ENCODE results near the gene PACSIN3.

- no peak for TF ChIP-seq EZH2 (IDR thresholded peaks at IDR 0.05; ENCODE audit: borderline replicate concordance, low read length)
- TF ChIP-seq CTCF (IDR thresholded peaks at IDR 0.05; ENCODE audit: low read length), result no peak
Observed at GRCh38 chr11:47156333-47156732, 29.9 kb downstream of the PACSIN3 start.

Data from OCI-LY1 (cell line).